SU-DHL-6 (cell line): Measurements from ENCODE around the gene CRYAB.

ENCODE experiments used
- H2AFZ ChIP-seq: fragments of 200-600 bp; sonication (generic); 2 replicates; pipeline ENCODE4 v1.6.1; 2014; ENCODE audit warnings: low read depth, mild to moderate bottlenecking, moderate library complexity, mixed read lengths, antibody characterized with exemption, low read length; ENCODE audit not compliant: severe bottlenecking
- H3F3A ChIP-seq: fragments of 200-600 bp; shearing (Covaris generic); 2 replicates; pipeline ENCODE4 v1.6.0; 2016; ENCODE audit warnings: antibody characterized with exemption, mild to moderate bottlenecking; ENCODE audit not compliant: insufficient read depth
- H3K27ac ChIP-seq: fragments of 200-600 bp; sonication (generic); 2 replicates; pipeline ENCODE4 v1.5.1; 2016; ENCODE audit warnings: low read depth, mild to moderate bottlenecking, low read length, moderate library complexity, mixed read lengths
- H3K27me3 ChIP-seq: fragments of 200-600 bp; sonication (generic), shearing (Covaris generic); 2 replicates; pipeline ENCODE4 v1.6.0; 2014; ENCODE audit warnings: mild to moderate bottlenecking, low read length
- H3K36me3 ChIP-seq: fragments of 200-600 bp; sonication (generic); 2 replicates; pipeline ENCODE4 v1.6.1; 2014; ENCODE audit warnings: mild to moderate bottlenecking, low read length, mixed read lengths
- H3K4me2 ChIP-seq: fragments of 300-600, 200-600 bp; shearing (Covaris generic), sonication (generic); 2 replicates; pipeline ENCODE4 v1.6.0; 2014; ENCODE audit warnings: low read length, low read depth, mild to moderate bottlenecking; ENCODE audit not compliant: poor library complexity, severe bottlenecking
- H3K4me3 ChIP-seq: fragments of 200-600 bp; sonication (generic); 2 replicates; pipeline ENCODE4 v1.5.1; 2014; ENCODE audit warnings: antibody characterized with exemption, low read length, mild to moderate bottlenecking, mixed read lengths; ENCODE audit not compliant: insufficient read depth, poor library complexity, severe bottlenecking
- H3K79me2 ChIP-seq: fragments of 200-600 bp; sonication (generic); 2 replicates; pipeline ENCODE4 v1.6.1; 2014; ENCODE audit warnings: mild to moderate bottlenecking, low read length, moderate library complexity; ENCODE audit not compliant: insufficient read depth
- H3K9ac ChIP-seq: fragments of 200-600 bp; sonication (generic); 2 replicates; pipeline ENCODE4 v1.7.0; 2014; ENCODE audit warnings: mild to moderate bottlenecking, low read length
- H3K9me2 ChIP-seq: fragments of 200-600 bp; sonication (generic); replicated peaks from 2 replicates; pipeline ENCODE4 v1.6.1; 2014; ENCODE audit warnings: low read length; ENCODE audit not compliant: insufficient read depth
- H3K9me3 ChIP-seq: fragments of 200-600 bp; sonication (generic); 2 replicates; pipeline ENCODE4 v1.6.1; 2014; ENCODE audit warnings: low read length, mixed read lengths; ENCODE audit not compliant: insufficient read depth
- H4K20me1 ChIP-seq: fragments of 200-600 bp; sonication (generic); 2 replicates; pipeline ENCODE4 v1.6.1; 2014; ENCODE audit warnings: low read depth, mild to moderate bottlenecking, antibody characterized with exemption, low read length, moderate library complexity, mixed read lengths
- EZH2phosphoT487 ChIP-seq: fragments of 200-600 bp; sonication (generic), shearing (Covaris generic); conservative IDR thresholded peaks from 2 replicates; pipeline ENCODE4 v1.6.1; 2018; ENCODE audit warnings: mild to moderate bottlenecking, antibody characterized with exemption, low read length, moderate library complexity, mixed read lengths
- TF ChIP-seq, protein P1 (sequence below): fragments of 200-600 bp; sonication (generic); IDR thresholded peaks from one replicate; pipeline ENCODE4 v1.5.1; 2017; ENCODE audit warnings: antibody characterized with exemption, mild to moderate bottlenecking, low read length, moderate library complexity; ENCODE audit not compliant: insufficient read depth, poor library complexity, severe bottlenecking

Gene CRYAB

DNA sequence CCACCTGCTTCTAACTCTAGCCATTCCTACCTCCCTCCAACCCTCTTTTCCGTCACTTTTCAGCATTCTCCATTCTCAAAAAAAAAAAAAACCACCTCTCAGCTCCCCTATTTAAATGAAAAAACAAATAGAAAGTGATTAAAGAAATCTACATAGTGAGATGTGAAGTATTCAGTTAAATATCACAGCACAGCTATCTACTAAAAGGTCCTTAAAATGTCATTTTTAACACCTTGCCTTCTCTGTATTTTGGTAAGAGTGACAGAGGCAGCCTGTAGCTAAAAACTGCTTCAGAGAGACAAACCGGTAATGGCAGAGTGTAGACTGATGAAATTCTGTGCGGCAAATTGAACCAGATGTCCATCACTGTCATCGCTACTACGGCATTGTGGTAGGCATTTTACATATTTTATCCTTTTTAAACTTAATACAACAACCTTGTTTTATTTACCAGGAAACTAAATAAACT, 39.8 kb downstream of the CRYAB start:
- Histone ChIP-seq H3K9ac (peak overlapping the region; percentile 76), H3K79me2 (peaks cover 10% of the 10 kb centered on the region), H3K9me2 (no peaks in the 10 kb centered on the region), H3K4me3 (peak overlapping the region; percentile 73), H3K27me3 (no peaks in the 10 kb centered on the region), H3K36me3 (peaks cover 16% of the 10 kb centered on the region; the same call in 1 of the 2 replicates), H2AFZ (peak overlapping the region; percentile 89), H3K4me2 (peak overlapping the region; percentile 86), H4K20me1 (no peaks in the 10 kb centered on the region), H3K9me3 (no peaks in the 10 kb centered on the region), H3F3A (peaks cover 8% of the 10 kb centered on the region), H3K27ac (peak overlapping the region; percentile 32; the same call in 1 of the 2 replicates)
- no peak for TF ChIP-seq EZH2phosphoT487
- TF ChIP-seq, protein P1, sequence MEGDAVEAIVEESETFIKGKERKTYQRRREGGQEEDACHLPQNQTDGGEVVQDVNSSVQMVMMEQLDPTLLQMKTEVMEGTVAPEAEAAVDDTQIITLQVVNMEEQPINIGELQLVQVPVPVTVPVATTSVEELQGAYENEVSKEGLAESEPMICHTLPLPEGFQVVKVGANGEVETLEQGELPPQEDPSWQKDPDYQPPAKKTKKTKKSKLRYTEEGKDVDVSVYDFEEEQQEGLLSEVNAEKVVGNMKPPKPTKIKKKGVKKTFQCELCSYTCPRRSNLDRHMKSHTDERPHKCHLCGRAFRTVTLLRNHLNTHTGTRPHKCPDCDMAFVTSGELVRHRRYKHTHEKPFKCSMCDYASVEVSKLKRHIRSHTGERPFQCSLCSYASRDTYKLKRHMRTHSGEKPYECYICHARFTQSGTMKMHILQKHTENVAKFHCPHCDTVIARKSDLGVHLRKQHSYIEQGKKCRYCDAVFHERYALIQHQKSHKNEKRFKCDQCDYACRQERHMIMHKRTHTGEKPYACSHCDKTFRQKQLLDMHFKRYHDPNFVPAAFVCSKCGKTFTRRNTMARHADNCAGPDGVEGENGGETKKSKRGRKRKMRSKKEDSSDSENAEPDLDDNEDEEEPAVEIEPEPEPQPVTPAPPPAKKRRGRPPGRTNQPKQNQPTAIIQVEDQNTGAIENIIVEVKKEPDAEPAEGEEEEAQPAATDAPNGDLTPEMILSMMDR = no peak

DNA sequence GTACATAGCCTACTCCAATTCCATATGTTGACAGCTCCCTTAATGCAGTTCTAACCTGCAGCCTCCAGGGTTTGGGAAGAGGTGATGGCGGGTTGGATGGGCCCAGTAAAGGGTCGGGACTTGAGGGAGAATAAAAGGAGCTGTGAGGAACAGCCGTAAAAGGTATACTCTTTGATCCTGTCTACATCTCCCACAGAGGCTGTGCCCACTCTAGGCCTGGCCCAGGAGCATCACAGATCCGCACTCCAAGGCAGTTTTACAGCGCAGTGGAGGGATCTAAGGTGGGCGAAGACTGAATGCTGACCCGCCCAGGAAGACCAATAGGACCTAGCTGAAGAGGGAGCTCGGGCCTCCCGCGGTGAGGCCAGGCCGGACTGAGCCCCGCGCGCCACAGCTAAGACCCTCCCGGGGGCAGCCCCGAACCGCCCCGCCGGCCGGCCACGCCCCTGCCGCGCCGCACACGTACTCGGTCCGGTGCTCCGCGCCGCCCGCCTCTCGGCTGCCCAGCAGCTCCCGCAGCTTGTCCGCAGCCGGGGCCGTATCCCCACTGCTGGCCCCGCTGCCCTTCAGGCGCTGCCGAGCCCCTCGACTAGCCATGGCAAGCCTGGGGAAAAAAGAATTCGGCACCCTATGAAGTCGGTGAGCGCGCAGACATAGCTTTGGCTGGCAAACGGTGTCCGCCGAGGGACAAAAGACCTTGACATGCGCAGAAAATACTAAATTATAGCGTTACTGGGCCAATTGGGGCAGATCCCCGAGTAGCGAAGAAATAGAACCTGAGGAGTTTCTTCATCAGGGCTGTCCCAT, 40.5 kb downstream of the CRYAB start, which contains the start of gene ALG9:
Gene ALG9, minus strand, starts transcription at position 696 of the 807 bp plus-strand sequence. Its CDS starts 99 bp downstream, at position 597.
- no peaks in the 10 kb centered on the region for H3K9me2 ChIP-seq
- peaks cover 10% of the 10 kb centered on the region for H3K79me2 ChIP-seq
- H3K4me2 ChIP-seq = peak within 1 kb of the TSS; percentile 86
- no peaks in the 10 kb centered on the region for H3K27me3 ChIP-seq
- no peaks in the 10 kb centered on the region for H3K9me3 ChIP-seq
- no peaks in the 10 kb centered on the region for H4K20me1 ChIP-seq
- H3K4me3 ChIP-seq = peak within 1 kb of the TSS; percentile 73
- H2AFZ ChIP-seq = peak within 1 kb of the TSS; percentile 89
- H3K27ac ChIP-seq = peak within 1 kb of the TSS; percentile 54
- peaks cover 8% of the 10 kb centered on the region for H3F3A ChIP-seq
- H3K9ac ChIP-seq = peak within 1 kb of the TSS; percentile 76
- peaks cover 16% of the 10 kb centered on the region; the same call in 1 of the 2 replicates for H3K36me3 ChIP-seq
- no peak for TF ChIP-seq EZH2phosphoT487
- TF ChIP-seq, protein P1 = no peak

DNA sequence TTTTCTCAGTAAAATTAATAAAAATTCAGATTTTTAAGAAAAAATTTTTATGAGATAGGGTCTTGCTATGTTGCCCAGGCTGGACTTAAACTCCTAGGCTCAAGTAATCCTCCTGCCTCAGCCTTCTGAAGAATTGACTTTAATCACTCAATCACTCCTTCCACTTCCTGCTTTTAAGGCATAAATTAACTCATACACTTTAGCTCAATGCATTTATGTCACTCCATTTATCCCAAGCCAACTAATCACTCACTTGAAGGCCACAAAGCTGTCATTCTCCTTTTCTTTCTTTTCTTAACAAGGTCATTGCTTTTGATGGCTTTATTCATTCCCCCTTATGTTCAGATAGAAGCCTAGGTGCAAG, 41.1 kb downstream of the CRYAB start:
- H3F3A ChIP-seq = peaks cover 8% of the 10 kb centered on the region
- no peaks in the 10 kb centered on the region for H3K9me2 ChIP-seq
- H3K4me2 ChIP-seq = peak overlapping the region; percentile 86
- no peaks in the 10 kb centered on the region for H3K27me3 ChIP-seq
- H3K36me3 ChIP-seq = peaks cover 16% of the 10 kb centered on the region; the same call in 1 of the 2 replicates
- H3K4me3 ChIP-seq = peak overlapping the region; percentile 73
- H3K27ac ChIP-seq = peak overlapping the region; percentile 54
- TF ChIP-seq, protein P1 = no peak
- no peak for TF ChIP-seq EZH2phosphoT487
- H3K9me3 ChIP-seq = no peaks in the 10 kb centered on the region
- H3K79me2 ChIP-seq = peaks cover 10% of the 10 kb centered on the region
- peak overlapping the region; percentile 76 for H3K9ac ChIP-seq
- peak overlapping the region; percentile 89 for H2AFZ ChIP-seq
- no peaks in the 10 kb centered on the region for H4K20me1 ChIP-seq
